GM18867 (cell line): ENCODE data around the gene SHB.
A peak's percentile ranks its signal among the peaks of the same experiment; 100 is the strongest.
"Not testable (repeated sequence)": the region's sequence is repeated elsewhere in the genome, so short reads cannot be mapped to it uniquely, and the experiment has no call there.

Source experiments
- ATAC-seq: cut with Tn5 transposase; IDR thresholded peaks from one replicate; pipeline ENCODE4 v1.9.1; 2021; ENCODE audit warnings: mild to moderate bottlenecking, moderate library complexity; ENCODE audit not compliant: unreplicated experiment

SHB gene

DNA sequence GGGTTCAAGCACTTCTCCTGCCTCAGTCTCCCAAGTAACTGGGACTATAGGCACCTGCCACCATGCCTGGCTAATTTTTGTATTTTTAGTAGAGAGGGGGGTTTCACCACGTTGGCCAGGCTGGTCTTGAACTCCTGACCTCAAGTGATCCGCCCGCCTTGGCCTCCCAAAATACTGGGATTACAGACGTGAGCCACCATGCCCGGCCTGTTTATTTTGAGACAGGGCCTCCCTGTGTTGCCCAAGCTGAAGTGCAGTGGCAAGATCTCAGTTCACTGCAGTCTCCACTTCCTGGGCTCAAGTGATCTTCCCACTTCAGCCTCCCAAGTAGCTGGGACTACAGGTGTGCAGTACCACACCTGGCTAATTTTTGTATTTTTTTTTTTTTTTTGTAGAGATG lies 159.2 kb downstream of the SHB start:
- ATAC-seq = not testable (repeated sequence)

DNA sequence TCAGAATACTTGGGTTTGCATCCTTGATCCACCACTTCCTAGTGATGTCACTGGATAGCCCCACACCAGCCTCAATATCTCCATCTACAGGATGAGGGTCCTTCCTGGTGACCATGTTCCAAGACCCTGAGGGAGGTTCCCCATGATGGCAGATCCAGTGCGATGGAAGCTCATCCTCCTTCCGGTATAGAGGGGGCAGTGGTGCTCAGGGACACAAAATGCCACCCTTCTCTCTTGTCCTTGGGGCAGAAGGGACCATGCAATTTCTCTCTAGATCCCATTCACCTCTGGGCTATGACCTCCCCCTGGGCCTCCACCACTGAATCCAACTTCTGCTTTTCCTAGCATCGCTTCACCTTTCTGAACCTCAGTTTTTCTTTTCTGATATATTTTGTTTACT lies 159.7 kb downstream of the SHB start:
- ATAC-seq = no peak

DNA sequence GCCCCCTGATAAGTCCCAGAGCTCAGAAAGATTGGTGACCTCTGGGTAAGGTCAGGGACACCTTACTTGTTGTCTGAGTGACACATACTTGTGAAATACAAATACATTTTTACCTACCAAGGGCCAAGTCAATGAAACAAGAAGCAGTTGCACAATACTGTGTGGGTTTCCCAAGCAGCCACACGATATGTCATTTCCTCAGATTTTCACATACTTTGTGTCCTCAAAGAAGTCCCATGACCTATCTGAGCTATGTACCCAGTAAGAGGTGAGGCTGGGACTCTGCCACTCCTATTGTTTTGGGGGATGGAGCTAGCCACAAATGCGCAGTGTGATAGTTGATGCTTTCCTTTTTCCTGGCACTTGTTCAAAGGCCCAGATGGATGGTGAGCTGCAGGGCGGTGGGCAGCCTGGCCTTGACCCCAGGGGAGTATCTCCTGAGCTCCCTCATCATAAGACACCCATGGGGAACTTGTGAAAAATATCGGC lies 160.3 kb downstream of the SHB start:
- no peak for ATAC-seq

DNA sequence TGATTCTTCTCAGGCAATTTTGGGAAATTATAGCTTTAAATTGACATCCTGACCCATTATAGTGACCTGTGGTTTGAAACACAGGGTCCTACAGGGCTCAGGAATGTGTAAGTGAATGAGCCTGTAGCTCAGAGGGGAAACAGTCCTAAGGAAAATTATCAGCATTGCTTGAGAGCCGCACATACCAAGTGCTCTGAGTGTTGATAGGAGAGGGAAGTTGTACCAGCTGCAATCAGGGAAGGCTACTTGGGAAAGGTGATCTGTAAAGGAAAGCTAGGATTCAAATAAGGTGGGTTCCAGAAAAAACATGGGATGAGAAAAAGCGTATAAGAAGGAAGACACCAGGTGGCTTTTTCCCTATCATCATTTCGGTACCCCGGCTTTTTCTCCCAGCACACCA lies 160.7 kb downstream of the SHB start:
- ATAC-seq = no peak

DNA sequence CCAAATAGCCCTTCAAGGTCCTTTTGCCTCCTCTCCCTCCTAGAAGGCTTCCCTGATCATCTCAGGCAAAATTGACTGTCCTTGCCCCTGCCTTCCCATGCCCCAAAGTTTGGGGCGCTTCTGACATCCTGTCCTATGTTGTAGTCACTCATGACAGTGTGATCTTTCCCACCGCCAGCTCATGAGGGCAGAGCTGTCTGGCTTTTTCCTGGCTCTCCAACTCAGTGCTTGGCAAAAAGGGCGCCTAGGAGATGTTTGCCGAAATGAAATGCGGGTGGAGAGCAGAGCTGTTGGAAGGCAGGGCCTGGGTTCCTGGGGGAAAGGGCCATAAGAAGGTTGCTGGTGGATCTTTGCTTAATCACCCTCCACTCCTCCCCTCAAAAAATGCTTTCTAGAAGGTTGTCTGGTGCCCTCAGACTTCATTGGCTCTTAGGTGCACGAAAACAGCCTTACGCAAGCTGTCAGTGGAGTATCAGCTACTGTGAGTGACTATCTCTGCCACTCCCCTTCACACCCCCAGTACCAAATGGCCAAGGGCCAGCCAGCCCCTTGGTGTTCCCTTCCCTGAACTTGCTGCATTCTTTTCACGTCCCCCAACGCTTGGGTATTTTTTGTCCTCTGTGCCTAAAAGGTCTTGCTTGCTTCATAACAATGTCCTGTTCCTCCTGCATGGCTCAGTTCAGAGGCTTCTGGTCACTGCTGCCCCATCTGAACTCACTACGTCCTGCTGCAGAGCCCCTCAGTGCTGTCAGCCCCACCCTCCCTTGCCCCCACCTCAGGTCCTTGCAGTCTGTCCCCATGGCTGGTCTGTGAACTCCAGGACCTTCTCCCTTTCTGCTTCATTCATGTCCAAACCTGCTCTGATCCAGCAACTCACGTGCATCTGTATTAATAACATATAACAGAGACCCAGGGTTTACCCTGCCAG lies 162.5 kb downstream of the SHB start:
- no peak for ATAC-seq

DNA sequence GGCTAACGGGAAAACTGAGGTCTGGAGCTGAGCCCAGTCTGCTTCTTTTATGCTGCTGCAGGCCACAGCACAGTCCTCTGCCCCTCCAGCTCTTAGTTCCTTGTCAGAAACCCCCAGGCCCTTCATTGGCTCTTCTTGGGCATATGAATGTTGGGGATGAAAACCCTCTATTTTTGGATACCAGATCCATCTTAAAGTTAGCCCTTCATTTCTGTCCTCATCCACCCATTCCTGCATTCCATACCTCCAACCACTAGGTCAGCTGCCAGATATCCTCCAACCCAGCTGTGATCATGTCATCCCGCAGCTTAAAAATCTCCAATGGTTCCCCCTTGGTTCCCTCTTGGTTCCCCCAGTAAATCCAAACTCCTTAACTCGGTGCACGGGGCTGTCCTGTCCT lies 163.3 kb downstream of the SHB start:
- ATAC-seq = no peak

DNA sequence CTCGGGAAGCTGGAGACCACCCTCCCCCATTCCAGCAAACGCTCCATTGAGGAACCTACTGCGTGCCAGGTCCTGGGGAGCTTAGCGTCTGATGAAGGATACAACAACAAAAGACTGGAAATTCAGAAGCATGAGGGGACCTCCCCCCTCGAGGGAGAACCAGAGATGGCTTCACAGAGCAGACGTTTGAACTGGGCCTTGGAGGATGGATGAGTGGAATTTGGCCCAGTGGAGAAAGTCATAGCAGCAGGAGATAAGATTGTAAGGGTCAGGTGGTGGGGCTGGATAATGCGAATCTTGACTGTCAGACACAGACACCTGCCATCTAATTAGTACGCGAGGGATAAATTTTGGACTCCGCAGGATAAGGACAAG lies 163.9 kb downstream of the SHB start:
- ATAC-seq = no peak

DNA sequence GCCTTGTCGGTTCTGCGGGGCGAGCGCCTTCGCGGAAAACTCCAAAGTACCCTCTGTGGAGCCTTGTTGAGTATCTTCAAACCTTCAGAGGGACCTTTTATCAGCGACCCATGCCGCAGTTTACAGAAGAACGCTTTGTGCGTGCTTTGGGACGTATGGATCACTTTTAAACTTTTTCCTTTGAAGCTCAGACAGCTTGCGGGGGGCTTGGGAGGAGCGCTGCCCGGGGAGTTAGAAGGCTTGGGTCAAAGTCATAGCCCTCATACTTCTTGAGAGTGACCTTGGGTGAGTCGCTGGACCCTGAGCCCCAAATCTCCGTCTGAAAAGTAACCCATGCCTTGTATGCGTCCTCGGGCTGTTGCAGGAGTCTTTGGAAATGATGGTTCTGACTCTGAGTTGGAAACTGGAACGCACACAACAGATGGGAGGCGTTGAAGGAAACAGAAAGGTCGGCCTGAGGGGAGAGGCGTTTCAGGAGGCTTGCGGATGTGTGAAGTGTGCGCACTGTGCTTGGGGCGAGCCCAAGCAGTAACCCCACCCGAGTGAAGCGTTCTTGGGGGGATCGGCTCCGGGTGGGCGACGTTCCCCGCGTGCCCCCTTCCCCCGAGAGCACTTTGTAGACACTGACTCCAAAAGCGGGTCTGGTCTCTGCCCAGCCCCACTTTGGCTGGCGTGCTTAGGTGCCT lies 164.4 kb downstream of the SHB start:
- ATAC-seq = no peak

DNA sequence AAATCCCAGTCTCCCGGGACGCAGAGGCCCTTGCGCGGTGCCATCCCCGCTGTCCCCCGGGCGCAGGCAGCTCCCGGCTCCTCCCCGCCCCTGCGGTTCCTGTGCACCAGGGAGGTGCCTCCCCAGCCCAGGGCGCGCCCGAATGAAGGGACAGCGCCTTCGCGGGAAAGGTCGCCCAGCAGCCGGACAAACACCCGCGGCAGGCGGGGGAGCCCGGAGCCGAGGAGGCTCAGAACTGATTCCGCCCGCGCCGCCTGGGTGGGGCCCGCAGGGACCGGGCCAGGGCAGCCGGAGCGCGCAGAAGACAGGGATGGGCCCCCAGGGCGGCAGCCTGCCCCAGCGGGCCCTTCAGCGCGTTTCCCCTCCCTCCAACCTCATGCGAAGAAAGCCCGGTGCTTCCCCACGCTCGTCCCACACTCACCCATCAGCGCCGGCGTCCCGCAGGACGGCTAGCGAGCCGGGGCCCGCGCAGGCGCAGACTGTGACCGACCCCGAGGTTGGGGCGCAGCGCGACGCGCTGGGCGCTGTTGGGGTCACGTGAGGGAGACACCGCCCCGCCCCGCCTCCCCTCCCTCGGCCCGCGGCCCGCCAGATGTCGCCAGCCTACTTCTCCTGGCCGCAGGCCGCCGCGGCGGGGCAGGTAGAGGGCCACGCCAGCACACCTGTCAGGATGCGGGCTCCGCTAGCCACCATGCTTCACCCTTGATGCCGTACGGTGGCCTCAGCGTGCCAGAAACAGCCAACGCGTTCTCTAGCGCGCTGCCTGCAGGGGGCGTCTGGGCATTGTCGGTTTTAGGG lies 165.2 kb downstream of the SHB start, which contains the start of gene SLC25A51:
SLC25A51 (minus strand) TSS at position 481 of the 798 bp plus-strand sequence. CDS start 15,577 bp downstream, outside the sequence.
- ATAC-seq = peak; percentile 86

DNA sequence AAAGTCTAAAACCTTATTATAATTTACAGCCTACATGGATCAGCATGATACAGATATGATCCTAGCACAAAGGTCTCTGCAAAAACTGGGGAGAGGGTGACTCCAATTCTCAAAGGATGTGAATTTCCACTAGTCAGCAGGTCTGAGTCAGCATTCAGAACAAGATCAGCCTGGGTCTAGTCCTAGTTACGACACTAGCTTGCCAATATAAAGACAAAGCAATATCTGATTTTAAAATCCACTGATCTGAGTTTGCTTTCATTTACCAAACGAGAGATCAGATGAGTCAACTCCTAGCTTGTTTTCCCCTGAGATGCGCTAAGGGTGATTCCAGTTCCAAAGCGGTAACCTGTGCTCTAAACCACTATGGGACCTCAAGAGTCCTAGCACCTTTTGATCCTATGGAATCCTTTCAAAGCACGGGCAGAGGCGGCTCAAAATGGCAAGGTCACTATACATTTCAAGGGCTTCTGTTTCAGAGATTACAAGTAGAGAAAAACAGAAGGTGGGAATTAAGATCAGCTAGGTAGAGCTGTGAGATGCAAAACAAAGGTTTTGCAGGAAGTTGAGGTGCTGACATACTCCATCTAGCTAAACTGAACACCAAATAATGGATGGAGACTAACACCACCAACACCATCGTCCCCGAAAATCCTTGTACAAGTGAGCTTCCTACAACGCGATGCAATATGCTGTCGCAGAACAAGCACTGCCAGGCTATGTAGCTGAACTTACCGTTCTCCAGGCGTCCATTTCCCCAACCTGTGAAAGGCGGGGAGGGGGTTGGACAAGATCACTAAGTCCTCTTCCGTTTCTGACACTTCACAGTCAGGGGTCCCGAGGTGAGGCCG lies 166.0 kb downstream of the SHB start:
- ATAC-seq = peak; percentile 13

DNA sequence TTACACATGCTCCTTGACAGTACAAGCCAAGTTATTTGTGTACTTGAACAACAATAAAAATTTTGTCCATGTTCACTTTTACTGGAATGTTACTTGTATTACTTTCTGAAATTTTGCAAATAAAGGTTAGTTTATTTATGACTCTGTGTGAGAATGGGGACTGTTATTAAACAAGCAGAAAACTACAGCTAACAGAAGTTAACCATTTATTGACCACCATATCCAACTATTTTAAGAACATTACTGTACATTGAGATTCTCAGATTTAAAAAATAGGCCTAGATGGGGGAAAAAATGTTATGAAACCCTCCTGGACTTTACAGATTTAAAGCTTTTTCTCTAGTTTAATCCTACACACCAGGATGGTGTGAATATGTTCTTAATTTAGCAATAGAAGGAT lies 166.9 kb downstream of the SHB start:
- no peak for ATAC-seq

DNA sequence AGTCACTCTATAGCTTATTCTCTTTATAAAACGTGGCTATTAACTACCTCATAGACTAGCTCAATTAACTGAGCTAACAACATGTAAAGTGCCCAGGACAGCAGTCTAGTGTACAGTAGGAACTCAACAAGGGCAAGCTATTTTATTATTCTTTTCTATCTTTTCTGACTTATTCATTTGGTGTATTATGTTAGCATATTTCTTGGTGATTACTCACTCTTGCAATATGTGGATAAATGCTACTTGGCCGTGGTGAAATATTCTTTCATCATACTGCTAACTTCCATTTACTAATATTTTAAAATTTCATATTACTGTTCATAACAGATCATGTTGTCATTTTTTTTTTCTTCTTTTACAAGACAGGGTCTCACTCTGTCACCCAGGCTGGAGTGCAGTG lies 170.0 kb downstream of the SHB start:
- ATAC-seq = no peak

DNA sequence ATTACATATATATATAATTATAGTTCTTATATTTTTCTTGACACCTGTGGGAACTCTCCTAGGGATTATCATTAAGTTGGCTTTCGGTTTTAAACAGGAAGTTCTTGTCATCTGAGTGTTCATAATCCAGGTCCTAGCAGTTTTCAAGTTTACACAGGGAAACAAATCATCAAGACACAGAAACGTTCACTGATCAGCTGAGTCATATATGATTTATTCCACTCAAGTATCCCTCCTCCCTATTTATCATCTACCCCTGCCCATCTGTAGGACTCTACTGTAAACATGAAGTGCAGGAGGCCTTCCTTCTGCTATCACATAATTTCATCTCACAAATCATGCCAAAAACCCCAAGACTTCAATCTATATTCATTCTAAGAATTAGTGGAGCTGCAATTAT lies 171.4 kb downstream of the SHB start:
- ATAC-seq = no peak

DNA sequence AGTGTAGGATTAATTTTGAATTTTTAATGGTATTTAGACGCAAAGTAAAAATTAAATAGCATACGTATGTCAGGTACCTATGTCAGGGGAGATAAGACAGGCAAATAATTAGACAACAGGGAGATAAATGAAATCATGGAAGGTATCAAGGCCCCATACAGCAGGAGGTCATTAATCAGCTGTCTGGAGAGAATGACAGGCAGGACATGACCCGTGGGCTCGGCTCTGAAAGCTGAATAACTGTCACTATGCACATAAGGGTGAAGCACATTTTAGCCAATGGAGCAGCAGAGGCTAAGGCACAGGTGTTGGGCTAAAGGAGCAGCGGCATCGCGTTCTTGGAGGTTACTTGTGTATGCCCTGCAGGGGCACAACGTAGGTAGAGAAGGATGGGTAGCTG lies 177.0 kb downstream of the SHB start:
- no peak for ATAC-seq

DNA sequence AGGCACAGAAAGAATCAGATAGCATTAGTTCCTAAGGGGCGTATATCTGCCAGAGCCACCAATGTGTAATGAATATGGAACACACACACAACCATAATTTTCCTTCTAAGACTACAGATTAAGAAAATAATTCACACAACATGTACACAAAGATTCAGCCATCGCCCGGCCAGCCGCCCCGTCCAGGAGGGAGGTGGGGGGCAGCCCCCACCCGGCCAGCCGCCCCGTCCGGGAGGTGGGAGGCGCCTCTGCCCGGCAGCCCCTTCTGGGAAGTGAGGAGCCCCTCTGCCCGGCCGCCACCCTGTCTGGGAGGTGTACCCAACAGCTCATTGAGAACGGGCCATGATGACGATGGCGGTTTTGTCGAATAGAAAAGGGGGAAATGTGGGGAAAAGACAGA lies 178.0 kb downstream of the SHB start:
- not testable (repeated sequence) for ATAC-seq

DNA sequence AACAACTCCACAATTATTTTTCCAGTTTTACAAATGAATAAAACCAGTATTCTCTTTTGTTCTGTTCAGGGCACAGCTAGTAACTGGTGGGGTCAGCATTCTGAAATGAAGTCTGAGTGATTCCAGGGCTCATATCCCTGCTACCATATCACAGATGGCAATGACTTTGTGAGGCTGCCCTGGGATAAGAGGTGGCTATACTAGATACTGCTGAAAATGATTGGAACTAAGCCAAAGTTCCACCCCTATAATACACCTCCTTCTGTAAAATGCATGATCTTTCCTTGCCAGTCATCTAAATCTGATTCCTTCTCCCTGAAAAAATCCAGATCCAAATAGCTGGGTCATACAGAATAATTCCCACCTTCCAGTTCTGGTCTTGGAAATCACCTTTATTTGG lies 179.5 kb downstream of the SHB start:
- no peak for ATAC-seq

DNA sequence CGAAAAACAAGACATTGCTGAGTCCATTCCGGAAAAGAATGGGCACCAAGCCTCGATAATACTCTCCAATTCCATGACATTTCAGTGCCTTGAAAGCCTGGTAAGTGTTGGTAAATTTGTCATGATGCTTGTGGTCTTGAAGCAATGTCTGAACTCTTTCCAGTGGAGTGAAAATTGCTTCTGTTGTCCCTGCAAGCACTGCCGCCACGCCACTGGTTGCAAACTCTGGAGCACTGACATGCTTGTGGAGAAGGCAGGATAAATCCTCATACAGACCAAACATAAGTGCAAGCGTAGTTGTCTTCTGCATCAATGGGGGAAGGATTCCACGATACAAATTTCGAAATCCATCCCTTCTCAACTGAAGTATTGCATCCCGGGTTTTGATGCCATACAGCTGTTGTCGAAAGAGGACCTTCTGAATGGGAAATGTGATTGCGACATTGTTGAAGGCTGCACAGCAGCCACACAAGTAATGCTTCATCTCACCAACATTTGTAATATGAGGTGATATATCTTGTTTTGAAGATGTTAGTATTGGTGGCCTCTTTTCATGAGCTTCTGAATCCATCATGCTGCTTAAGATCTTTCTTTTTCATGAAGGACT lies 180.9 kb downstream of the SHB start:
- not testable (repeated sequence) for ATAC-seq

DNA sequence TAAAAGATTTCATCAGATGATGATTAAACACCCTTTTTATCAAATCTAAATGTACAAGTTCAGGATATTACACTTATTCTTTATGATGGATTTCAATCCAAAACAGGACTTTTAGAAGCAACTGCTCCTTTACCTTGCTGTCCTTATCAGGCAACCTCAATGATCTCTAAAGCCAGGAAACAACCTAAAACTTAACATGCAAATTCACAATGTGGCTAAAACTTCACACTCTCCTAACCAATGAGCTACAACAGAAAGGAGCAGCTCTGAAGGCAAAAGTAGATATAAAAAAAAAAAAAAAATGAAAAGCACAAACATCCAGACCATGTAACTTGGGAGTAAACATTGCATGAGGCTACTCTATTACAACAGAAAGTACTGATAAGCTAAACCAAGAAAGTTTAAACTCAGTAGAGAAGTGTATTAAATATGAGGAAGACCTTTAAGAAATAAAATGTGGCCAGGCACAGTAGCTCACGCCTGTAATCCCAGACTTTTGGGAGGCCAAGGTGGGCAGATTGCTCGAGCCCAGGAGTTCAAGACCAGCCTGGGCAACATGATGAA lies 188.0 kb downstream of the SHB start:
- peak; percentile 67 for ATAC-seq

DNA sequence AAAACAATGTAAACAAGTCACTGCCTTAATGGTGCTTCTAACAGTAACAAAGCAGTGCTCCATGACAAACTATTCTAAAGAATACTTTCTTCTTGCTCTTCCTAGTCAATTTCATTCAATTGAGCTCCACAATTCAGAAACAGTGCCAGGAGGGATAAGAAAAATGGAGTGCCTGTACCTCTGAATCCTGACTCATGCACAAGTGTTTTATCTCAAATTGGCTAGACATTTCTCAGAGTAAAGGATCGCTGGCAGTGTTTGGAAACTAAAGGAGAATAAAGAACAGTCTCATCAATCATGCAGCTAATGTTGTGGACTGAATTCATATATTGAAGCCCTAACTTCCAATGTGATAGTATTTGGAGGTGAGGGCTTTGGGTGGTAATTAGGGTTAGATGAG lies 192.7 kb downstream of the SHB start:
- no peak for ATAC-seq

DNA sequence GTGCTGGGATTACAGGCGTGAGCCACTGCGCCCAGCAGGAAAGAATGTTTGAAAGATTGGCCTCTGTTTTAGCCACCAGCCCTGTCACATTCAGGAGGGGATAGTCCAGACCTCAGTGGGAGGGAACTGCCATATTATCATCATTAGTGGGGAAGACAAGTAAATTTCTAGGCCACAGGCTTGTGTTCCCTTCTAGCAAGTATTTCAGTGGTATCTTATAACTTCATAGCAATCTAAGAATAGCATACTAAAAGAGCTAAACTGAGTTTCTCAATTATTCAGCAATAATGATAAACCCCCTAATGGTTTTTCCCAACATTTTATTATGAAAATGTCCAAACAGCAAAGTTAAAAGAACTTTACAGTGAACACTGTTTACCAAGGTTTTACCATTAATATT lies 195.1 kb downstream of the SHB start:
- ATAC-seq = no peak
